Measurements from ENCODE around the gene FGF22. TPM values are rescaled to one million over a fixed set of nuclear protein-coding genes. Genes with fewer than 3 reads are reported as not detected.

The FGF22 gene
- total and polyA plus RNA-seq, 2 of the 8 experiments (the other 6 are each of a cell fraction or from before 2014, with no cell fraction given): 0.44 to 1.7 TPM

DNA sequence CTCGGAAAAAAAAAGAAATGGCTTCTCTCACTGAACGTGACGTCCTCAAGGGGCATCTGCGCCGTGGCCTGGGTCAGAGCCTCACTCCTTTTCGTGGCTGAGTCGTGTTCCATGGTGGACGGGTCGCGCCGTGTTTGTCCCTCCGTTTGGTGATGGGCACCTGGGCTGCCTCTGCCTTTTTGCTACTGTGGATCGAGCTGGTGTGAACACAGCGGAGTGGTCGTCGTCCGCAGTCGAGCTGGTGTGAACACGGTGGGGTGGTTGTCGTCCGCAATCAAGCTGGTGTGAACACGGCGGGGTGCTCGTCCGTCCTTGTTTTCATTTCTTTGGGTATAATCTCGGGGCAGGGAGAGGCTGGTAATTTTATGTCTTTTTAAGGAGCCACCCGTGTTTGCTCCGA, 38.4 kb upstream of the FGF22 start (continued):
- TF ChIP-seq GTF2F1 (IDR thresholded peaks at IDR 0.05; ENCODE audit: borderline replicate concordance, low read depth, low read length): no peak
- no peak for TF ChIP-seq TCF12 (IDR thresholded peaks at IDR 0.05; ENCODE audit: low read depth, low read length)
- TF ChIP-seq CBX8 (IDR thresholded peaks at IDR 0.05; ENCODE audit: borderline replicate concordance, low read depth, low read length): no peak
- TF ChIP-seq HDAC2 (IDR thresholded peaks at IDR 0.05; ENCODE audit: borderline replicate concordance in 1 of 2, low read depth in 2 of 2, low read length in 2 of 2): no peak
- no peak for TF ChIP-seq SIX5 (IDR thresholded peaks at IDR 0.05; ENCODE audit: low read depth, low read length)
- no peak for TF ChIP-seq SRF (IDR thresholded peaks at IDR 0.05; ENCODE audit: low read depth, low read length)
